Ascending aorta (tissue), 2 donors: ENCODE data around the gene KIAA1671. TPM values are rescaled to one million over a fixed set of nuclear protein-coding genes. Genes with fewer than 3 reads are reported as not detected.

Source experiments
- DNase-seq, 2 donors: peaks; one replicate each; pipeline ENCODE4 v3.0.0-alpha.2; 2019; ENCODE audit warnings: low spot score in 2 of 2
- H3K27ac ChIP-seq, 2 donors: fragments of 200-600 bp; sonication (generic); one replicate each; pipeline ENCODE4 v1.5.1; 2016 to 2017; ENCODE audit warnings: mild to moderate bottlenecking in 1 of 2
- H3K27me3 ChIP-seq: fragments of 200-600 bp; sonication (generic); one replicate; pipeline ENCODE4 v1.5.1; 2017
- H3K36me3 ChIP-seq, 2 donors: fragments of 200-600 bp; sonication (generic); one replicate each; pipeline ENCODE4 v1.5.1; 2016
- H3K4me1 ChIP-seq, 2 donors: fragments of 200-600 bp; sonication (generic); one replicate each; pipeline ENCODE4 v1.5.1; 2016 to 2017; ENCODE audit warnings: mild to moderate bottlenecking in 1 of 2
- H3K4me3 ChIP-seq, 2 donors: fragments of 200-600 bp; sonication (generic); one replicate each; pipeline ENCODE4 v1.5.1; 2016 to 2017; ENCODE audit warnings: mild to moderate bottlenecking in 1 of 2
- H3K9me3 ChIP-seq, 2 donors: fragments of 200-600 bp; sonication (generic); one replicate each; pipeline ENCODE4 v1.5.1; 2016
- CTCF ChIP-seq, 3 experiments: fragments of 200-600 bp in 2 of 3; fragments of 450-650 bp in 1 of 3; sonication (generic) in 2 of 3; IDR thresholded peaks; one replicate each; pipeline ENCODE4 v1.5.1; 2016 to 2019; ENCODE audit warnings: antibody characterized with exemption in 3 of 3, mild to moderate bottlenecking in 1 of 3, moderate library complexity in 1 of 3
- intact Hi-C: fragments of 100-400 bp; cut with DNase I; formaldehyde crosslinking; loops from one replicate; pipeline ENCODE4 v1.15.1; 2023
- total RNA-seq: library from RNA; depleted of rRNA; stranded (reverse); fragments of >200 nt; gene quantifications from one replicate; pipeline ENCODE4 v1.1.0, GENCODE V29; 2016

The KIAA1671 gene
- total RNA-seq, 1 donor from 2014 or later = 79.0 TPM

- Histone ChIP-seq H3K4me3 (no peak overlapping the region), H3K4me1 (no peaks in the 10 kb centered on the region), H3K27ac (no peak overlapping the region), H3K9me3 (no peaks in the 10 kb centered on the region), H3K36me3 (no peaks in the 10 kb centered on the region), H3K27me3 (no peaks in the 10 kb centered on the region)
- no peak for TF ChIP-seq CTCF (IDR thresholded peaks at IDR 0.05)
- no peak for DNase-seq
- intact Hi-C loops = no loop called here
These were observed 9.6 kb downstream of the KIAA1671 start for GRCh38 chr22:24962094-24962493.

DNA sequence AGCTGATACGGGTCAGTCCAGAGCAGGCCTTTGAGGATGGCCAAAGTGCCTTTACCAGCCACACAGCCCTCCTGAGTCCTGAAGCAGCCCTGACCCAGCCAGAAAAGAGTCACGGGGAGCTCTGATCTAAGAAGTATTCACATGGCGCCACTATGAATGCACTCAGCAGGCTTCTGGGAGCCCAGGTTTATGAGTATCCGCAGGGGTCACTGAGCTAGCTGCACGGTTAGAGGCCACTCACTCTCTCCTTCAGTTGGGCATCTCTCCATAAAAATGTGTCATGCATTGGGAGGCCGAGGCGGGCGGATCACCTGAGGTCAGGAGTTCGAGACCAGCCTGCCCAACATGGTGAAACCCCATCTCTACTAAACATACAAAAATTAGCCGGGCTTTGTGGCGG lies 10.3 kb downstream of the KIAA1671 start:
- no peak for TF ChIP-seq CTCF (IDR thresholded peaks at IDR 0.05)
- H3K4me1 ChIP-seq = no peaks in the 10 kb centered on the region
- H3K9me3 ChIP-seq = no peaks in the 10 kb centered on the region
- H3K4me3 ChIP-seq = no peak overlapping the region
- no peak overlapping the region for H3K27ac ChIP-seq
- intact Hi-C loops = no loop called here
- no peaks in the 10 kb centered on the region for H3K36me3 ChIP-seq
- no peak for DNase-seq
- H3K27me3 ChIP-seq = no peaks in the 10 kb centered on the region

DNA sequence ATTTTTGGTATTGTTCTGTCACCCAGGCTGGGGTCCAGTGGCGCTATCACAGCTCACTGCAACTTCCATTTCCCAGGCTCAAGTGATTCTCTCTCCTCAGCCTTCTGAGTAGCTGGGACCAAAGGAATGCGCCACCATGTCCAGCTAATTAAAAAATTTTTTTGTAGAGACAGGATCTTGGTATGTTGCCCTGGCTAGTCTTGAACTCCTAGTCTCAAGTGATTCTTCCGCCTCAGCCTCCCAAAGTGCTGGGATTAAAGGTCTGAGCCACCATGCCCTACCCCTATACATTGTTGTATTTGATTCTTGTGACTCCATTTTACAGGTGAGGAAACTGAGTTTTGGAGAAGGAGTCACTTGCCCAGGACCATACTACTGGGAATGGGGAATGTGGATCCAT lies 11.9 kb downstream of the KIAA1671 start:
- Histone ChIP-seq H3K4me1 (no peaks in the 10 kb centered on the region), H3K4me3 (no peak overlapping the region), H3K36me3 (no peaks in the 10 kb centered on the region), H3K27ac (no peak overlapping the region), H3K27me3 (no peaks in the 10 kb centered on the region), H3K9me3 (no peaks in the 10 kb centered on the region)
- intact Hi-C loops = no loop called here
- no peak for TF ChIP-seq CTCF (IDR thresholded peaks at IDR 0.05)
- DNase-seq = no peak

DNA sequence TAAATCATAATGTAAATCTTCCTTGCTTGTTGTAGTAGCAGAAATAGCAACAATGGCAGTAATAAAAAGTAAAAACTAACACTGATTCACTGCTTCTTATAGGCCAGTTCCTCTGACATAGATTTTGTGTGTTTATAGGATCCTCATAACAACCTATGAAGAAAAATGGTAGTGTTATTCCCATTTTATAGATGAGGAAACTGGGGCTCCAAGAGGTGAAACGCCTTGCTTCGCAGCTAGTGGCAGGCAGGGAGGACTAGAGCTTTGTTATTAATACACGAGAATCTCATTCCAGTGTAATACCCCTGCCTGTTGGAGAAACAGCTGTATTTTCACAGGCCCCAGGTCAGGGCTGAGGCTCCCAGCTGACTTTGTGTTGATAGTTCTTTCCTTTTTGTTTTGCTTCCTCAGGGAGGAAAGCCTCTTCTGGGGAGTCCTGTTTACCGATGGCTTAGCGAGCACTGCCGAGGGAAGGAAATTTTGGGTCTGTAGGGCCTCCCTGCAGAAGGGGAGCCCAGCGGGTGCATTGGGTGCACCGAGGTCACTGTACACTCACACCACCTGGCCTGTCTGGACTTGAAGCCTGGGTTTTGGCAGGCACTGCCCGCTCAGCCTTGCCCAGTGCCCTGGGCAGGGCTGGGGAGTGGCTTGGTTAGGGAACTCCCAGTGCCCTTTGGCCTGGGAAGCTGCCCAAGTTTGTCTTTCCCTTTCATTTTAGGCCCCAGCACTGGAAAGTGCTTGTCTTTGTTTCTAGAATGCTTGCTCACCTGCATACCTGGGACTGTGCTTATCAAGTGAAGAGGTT lies 13.5 kb downstream of the KIAA1671 start:
- Histone ChIP-seq H3K36me3 (no peaks in the 10 kb centered on the region), H3K27ac (no peak overlapping the region), H3K9me3 (no peaks in the 10 kb centered on the region), H3K4me1 (peaks cover 0 to 2% of the 10 kb centered on the region in 2 donors), H3K27me3 (no peaks in the 10 kb centered on the region), H3K4me3 (no peak overlapping the region)
- intact Hi-C loops = no loop called here
- DNase-seq = no peak
- no peak for TF ChIP-seq CTCF (IDR thresholded peaks at IDR 0.05)

DNA sequence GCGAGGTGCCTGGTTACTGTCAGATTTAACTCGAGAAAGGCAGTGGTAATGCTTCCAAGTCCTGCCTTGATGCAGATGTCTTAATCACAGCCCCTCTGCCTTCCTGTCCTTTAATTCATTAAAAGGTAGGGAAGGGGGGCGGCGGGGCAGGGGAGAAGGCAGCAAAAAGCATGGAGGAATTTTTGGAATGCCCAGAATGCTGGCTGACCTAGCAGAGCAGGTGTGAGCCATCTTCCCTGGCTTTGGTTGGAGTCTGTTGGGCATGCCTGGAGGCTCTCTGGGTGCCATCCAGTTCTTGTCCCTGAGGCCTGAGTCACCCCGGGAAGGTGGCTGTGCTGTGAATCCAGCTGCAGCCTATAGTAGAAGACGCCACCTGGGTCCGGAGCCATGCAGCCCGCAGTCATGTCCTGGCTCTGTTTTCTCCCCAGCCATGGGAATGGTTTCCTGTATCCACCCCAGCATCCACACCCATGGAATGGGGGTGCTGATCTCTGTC lies 15.6 kb downstream of the KIAA1671 start:
- H3K27me3 ChIP-seq = no peaks in the 10 kb centered on the region
- intact Hi-C loops = no loop called here
- no peak for DNase-seq
- no peak overlapping the region for H3K4me3 ChIP-seq
- H3K27ac ChIP-seq = no peak overlapping the region
- TF ChIP-seq CTCF (IDR thresholded peaks at IDR 0.05) = no peak
- no peaks in the 10 kb centered on the region for H3K9me3 ChIP-seq
- H3K4me1 ChIP-seq = peaks cover 0 to 2% of the 10 kb centered on the region in 2 donors
- H3K36me3 ChIP-seq = no peaks in the 10 kb centered on the region
